Loucy (cell line): ENCODE measurements around the gene ADAR.

Source experiments
- EZH2phosphoT487 ChIP-seq: fragments of 200-600 bp; IDR thresholded peaks from 2 replicates; pipeline ENCODE4 v1.6.1; 2018; ENCODE audit warnings: antibody characterized with exemption, mild to moderate bottlenecking, moderate library complexity, borderline replicate concordance
- TF ChIP-seq, protein P1 (sequence below): fragments of 200-600 bp; sonication (generic); conservative IDR thresholded peaks from 2 replicates; pipeline ENCODE4 v1.5.1; 2014; ENCODE audit warnings: mild to moderate bottlenecking, antibody characterized with exemption, low read length

DNA sequence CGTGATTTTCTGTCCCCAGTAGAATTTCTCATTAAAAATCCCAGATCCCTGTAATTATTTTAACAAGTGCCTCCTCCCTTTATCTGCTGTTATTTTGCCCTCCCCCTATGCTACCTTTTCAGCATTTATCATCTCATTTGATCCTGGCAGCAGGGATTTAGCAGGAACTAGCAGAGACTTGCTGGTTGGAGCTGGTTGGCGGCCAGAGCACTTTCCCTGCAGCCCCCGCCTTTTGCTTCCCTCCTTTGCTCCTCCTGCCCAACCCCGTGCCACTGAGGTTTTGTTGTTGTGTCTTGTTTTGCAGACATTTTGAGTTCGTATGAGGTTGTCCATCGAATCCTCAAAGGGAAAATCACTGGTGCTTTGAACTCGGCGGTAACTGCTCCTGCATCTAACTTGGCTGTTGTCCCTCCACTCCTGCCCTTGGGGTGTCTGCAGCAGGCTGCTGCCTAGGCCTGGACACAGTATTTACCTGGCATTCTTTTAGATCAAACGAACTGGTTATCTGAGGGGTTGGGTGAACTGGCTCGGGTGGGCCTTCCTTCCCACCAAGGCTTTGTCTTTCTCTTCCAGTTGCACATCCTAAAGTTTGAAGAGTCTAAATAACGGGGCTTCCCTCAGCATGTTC is 60.8 kb downstream of the ADAR start:
- TF ChIP-seq, protein P1, sequence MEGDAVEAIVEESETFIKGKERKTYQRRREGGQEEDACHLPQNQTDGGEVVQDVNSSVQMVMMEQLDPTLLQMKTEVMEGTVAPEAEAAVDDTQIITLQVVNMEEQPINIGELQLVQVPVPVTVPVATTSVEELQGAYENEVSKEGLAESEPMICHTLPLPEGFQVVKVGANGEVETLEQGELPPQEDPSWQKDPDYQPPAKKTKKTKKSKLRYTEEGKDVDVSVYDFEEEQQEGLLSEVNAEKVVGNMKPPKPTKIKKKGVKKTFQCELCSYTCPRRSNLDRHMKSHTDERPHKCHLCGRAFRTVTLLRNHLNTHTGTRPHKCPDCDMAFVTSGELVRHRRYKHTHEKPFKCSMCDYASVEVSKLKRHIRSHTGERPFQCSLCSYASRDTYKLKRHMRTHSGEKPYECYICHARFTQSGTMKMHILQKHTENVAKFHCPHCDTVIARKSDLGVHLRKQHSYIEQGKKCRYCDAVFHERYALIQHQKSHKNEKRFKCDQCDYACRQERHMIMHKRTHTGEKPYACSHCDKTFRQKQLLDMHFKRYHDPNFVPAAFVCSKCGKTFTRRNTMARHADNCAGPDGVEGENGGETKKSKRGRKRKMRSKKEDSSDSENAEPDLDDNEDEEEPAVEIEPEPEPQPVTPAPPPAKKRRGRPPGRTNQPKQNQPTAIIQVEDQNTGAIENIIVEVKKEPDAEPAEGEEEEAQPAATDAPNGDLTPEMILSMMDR: no peak
- no peak for TF ChIP-seq EZH2phosphoT487
